Daoy (cell line): ENCODE results near the gene RCE1. TPM values are rescaled to one million over a fixed set of nuclear protein-coding genes. Genes with fewer than 3 reads are reported as not detected.

ENCODE experiments used
- DNase-seq: peaks from one replicate; pipeline ENCODE4 v3.0.0-alpha.2; 2015; ENCODE audit warnings: low read depth
- total RNA-seq: library from RNA; depleted of rRNA; stranded (reverse); fragments of >200 nt; shearing (Covaris generic); gene quantifications from 2 replicates; pipeline ENCODE4 v1.2.3, GENCODE V29; 2014

The RCE1 gene
- total RNA-seq, 1 experiment from 2014 or later: 21.3 TPM

- peak; percentile 2 for DNase-seq
These were observed 1.4 kb downstream of the RCE1 start for GRCh38 chr11:66844496-66845142.

DNA sequence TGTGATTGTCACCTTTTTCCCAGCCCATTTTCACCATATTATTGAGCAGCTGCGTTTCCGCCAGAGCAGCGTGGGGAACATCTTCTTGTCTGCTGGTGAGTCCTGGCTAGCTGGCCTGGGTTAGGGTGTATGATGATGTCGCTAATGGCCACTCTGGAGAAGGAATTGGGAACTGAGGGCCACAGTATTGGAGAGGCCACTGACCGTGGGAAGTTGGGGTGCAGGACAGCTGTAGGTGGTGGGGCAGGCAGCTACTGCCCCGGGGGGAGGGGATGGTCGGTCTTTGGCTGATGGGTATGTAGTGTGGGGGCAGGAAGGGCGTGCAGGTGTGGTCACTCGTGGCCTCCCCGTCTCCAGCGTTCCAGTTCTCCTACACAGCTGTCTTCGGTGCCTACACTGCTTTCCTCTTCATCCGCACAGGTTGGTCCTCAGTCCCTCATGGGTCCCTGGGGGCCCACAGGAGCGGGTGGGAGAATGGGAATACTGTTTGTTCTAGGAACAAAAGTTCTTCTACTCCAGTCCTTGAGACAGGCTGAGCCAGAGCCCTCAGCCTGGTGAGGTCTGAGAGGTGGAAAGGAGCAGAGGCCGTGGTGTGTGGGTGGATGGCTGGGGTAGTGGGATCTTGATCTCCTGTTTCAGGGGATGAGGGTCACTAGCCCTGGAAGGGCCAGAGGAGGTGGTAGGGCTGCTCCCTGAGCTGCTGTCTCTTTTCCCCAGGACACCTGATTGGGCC lies 2.1 kb downstream of the RCE1 start:
- no peak for DNase-seq

DNA sequence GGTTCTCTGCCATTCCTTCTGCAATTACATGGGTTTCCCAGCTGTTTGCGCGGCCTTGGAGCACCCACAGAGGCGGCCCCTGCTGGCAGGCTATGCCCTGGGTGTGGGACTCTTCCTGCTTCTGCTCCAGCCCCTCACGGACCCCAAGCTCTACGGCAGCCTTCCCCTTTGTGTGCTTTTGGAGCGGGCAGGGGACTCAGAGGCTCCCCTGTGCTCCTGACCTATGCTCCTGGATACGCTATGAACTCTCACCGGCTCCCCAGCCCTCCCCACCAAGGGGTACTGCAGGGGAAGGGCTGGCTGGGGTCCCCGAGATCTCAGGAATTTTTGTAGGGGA lies 2.6 kb downstream of the RCE1 start:
- no peak for DNase-seq

GRCh38 chr11:66846671-66847091 lies 3.4 kb downstream of the RCE1 start:
- DNase-seq: no peak

- no peak for DNase-seq
These were observed 4.4 kb downstream of the RCE1 start for GRCh38 chr11:66847461-66848232.

GRCh38 chr11:66848671-66849500 lies 5.6 kb downstream of the RCE1 start:
- DNase-seq: no peak

DNA sequence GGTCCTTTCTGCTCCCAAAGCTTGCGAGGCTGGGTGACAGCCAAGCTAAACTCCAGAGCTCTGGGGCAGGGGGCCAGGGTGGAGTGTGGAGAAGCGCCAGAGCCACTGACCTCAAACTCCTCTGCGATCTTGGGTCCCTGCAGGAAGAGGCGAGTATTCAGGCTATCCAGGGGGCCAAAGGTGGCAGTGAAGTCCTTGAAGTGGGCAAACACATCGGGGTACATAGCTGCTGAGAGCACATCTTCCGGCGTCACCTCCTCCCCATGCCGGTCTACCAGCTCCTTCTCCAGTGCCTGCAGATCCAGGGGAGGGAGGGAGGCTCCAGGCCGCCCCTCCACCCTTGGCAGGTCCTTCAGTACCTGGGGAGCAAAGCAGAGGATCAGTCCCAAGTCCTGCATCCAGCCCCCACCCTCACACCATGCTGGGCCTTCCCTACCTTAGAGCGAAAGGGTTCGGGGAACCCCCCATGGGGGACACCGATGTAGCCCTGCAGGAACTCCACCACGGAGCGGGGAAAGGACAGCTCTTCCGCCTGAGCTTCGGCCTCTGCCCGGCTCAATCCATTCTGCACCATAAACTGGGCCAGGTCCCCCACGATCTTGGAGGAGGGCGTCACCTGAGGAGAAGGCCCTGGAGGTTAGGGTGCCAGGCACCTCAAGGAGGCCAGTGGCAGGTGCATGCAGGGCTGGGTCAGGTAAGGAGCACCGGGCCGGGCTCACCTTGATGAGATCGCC lies 6.4 kb downstream of the RCE1 start:
- no peak for DNase-seq

DNA sequence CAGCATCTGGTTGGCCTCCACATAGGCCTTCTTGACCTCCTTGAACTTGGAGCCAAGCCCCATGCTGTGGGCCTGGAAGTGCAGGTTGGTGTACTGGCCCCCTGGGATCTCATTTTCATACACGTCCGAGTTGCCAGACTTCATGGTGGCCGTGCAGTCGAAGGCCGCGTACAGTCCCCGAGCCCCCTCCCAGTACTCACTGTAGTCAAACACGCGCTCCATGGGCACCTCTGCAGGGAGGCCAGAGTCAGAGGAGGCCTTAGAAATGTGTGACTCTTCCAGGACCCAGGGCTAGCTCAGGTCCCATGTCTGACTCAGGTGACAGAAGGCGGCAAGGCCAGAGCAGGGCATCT lies 7.0 kb downstream of the RCE1 start:
- no peak for DNase-seq

DNA sequence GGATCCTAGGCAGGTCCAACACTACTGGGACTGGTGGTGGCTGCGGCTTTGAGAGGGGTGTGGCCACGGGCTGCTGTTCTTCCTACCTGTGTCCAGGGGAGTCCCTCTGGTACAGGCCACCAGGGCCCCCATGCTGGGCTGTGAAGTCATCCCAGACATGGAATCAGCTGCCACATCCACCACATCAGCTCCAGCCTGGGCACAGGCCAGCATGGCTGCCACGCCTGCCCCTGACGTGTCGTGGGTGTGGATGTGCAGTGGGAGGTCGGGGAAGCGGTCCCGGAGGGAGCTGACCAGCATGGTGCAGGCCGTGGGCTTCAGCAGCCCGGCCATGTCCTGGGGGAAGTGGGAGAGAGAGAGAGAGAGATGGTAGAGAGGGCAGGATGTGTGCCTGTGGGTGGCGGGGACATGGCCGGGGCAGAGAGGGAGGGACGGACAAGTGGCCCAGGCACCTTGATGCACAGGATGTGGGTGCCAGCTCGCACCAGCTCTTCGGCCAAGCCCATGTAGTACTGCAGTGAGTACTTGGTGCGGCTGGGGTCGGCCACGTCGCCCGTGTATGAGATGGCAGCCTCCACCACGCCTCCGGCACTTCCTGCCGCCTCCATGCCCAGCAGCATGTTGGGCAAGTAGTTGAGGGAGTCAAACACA lies 7.5 kb downstream of the RCE1 start:
- DNase-seq: no peak

DNA sequence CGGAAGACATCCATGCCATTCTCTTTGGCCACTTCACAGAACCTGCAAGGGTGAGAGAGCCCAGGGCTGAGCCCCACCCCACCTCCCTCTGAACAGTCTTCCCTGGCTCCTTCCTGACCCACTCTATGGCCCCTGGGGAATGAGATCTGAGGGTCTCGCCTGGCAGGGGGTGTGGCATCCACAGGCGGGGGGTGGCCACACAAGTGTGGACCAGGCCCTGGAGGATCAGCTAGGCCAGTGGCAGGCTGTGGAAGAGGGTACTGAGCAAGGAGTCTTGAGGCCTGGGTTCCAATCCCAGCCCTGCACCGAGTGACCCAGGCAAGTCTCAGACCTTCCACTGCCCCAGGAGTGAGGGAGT lies 8.0 kb downstream of the RCE1 start:
- DNase-seq: no peak

- DNase-seq: no peak
These were observed 8.6 kb downstream of the RCE1 start for GRCh38 chr11:66851698-66852465.

DNA sequence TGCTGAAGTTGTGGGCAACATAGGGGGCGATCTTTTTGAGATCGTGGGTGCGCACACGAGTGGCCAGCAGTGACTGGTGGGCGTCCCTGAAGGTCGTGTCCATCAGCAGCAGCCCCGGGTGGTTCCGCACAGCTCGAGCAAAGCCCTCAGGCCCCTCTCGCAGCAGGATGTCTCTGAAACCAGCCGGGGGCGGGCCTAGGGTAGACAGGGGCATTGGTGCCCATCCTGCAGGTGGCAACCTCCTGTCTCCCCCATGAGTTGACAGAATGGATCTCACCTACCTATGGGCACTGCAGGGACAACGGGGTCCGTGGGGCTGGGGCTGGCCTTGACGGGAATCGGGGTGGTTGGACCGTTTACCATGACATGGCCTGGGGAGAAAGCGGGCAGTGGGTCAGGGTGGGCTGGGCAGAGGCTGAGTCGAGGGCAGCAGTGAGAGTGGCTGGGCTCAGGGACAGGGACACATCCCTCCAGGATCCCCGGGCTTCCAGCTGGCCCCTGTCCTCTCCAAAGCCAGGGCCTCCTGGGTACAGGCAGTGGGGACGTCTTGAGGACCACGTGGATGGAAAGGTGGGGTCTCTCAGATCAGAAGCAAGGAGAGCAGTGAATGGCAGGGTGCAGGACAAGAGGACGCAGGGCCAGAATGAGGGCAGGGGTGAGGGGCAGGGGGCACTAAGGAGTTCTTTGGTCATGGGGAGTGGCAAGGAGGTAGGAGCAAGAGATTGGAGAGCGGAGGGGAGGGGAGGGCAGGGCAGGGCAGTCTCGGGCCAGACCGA lies 9.4 kb downstream of the RCE1 start:
- DNase-seq: no peak

- no peak for DNase-seq
These were observed 10.3 kb downstream of the RCE1 start for GRCh38 chr11:66853242-66854229.

DNA sequence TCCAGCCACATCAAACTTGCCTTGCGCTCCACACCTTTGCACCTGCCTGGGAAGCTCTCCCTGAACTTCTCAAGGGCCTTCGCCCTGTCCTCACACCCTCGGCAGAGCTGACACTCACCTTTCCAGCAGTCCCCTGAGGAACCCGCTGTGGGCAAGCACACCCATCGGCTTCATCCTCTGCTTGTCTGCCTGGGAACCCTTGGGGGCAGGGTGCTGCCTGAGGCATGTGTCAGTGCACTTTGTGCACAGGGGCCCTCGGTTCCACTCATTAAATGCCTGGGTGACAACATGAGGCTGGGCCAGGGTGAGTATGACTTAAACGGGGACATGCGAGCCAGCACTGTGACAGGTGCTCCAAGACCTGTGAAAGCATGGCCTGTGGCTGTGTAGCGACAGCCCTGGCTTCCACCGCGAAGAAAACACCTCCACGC lies 11.0 kb downstream of the RCE1 start:
- DNase-seq: no peak

DNA sequence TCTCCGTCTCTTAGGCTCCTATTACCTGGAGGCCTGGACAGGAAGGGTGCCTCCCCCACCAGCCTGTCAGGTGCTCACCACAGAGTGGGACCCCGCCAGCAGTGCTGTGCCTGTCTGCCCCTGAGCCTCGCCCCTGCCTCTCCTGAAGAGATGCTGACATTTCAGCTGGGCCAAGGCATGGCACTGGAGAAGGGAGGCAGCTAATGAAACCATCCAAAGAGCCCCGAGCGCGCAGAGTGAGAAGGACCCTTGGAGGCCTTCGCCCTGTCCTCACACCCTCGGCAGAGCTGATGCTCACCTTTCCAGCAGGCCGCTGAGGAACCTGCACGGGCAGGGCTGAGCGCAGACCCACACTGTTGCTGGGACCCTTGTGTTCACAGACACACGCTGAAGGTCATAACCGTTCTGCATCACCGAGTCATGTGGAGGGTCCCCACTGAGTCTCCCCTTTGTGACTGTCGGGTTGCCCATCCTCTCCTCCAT lies 11.5 kb downstream of the RCE1 start:
- DNase-seq: no peak

- DNase-seq: peak; percentile 96
These were observed 12.6 kb downstream of the RCE1 start for GRCh38 chr11:66855574-66856495.
